Daoy (cell line): Measurements from ENCODE around the gene UGT1A7. TPM values are rescaled to one million over a fixed set of nuclear protein-coding genes. Genes with fewer than 3 reads are reported as not detected.

Experiments
- DNase-seq: peaks from one replicate; pipeline ENCODE4 v3.0.0-alpha.2; 2015; ENCODE audit warnings: low read depth
- total RNA-seq: library from RNA; depleted of rRNA; stranded (reverse); fragments of >200 nt; shearing (Covaris generic); gene quantifications from 2 replicates; pipeline ENCODE4 v1.2.3, GENCODE V29; 2014

The UGT1A7 gene
- total RNA-seq, 1 experiment from 2014 or later = 0.17 TPM

GRCh38 chr2:233761040-233761769 is 79.5 kb downstream of the UGT1A7 start:
- peak; percentile 57 for DNase-seq

DNA sequence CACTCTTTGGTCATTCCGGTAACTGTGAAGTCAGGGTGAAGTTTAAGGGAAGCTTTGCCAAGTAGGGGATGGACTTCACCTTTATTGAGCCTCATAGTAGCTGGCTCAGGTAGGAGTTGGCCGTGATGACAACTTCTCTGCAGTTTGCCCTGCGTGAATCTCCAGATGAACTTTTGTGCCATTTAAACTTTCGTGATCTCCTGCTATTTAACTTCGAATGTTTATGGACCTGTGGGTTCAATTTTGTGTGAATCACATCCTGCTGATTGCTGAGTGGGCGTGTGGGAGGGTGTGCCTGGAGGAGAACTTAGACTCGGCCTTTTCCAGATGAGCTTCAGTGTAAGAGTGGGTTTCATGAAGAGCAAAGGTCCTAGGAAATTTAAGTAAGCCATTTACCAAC is 82.6 kb downstream of the UGT1A7 start:
- DNase-seq = peak; percentile 92

DNA sequence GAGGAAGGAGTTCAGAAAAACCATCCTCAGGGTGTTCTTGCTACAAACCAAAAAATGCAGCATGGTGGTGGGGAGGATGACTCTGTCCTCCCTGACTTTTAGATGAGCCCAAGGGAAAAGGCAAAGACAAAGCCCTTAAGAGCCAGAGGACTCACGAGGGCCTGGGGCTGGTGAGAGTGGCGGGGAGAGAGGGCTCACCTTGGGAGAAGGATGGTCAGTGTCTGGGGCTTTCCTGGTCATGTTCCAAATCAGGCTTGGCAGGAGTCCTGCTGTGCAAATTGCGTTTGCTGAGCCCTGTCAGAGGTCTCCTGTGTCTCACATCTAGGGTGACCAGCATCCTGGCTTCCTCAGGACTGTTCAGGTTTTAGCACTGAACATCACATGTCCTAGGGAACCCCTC is 83.1 kb downstream of the UGT1A7 start:
- peak; percentile 52 for DNase-seq

DNA sequence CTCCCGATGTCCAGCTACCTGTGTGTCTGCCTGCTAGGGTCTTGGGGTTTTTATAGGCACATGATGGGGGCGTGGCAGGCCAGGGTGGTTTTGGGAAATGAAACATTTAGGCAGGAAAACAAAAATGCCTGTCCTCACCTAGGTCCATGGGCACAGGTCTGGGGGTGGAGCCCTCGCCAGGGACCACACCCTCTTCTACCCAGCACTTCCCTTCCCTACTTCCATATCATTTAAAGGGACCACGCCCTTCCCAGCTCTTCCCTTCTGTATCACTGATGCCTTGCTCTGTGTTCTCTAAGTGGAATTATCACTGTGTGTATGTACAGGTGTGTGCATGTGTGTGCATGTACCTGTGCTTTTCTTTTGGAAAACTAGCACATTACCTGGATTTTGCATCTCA is 84.7 kb downstream of the UGT1A7 start:
- no peak for DNase-seq

GRCh38 chr2:233768076-233768475 is 86.4 kb downstream of the UGT1A7 start:
- no peak for DNase-seq

- no peak for DNase-seq
These were observed 87.6 kb downstream of the UGT1A7 start for GRCh38 chr2:233769260-233769659.

DNA sequence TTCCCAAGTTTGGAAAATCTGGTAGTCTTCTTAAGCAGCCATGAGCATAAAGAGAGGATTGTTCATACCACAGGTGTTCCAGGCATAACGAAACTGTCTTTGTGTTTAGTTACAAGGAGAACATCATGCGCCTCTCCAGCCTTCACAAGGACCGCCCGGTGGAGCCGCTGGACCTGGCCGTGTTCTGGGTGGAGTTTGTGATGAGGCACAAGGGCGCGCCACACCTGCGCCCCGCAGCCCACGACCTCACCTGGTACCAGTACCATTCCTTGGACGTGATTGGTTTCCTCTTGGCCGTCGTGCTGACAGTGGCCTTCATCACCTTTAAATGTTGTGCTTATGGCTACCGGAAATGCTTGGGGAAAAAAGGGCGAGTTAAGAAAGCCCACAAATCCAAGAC is 90.5 kb downstream of the UGT1A7 start:
- no peak for DNase-seq

- peak; percentile 17 for DNase-seq
These were observed 90.9 kb downstream of the UGT1A7 start for GRCh38 chr2:233772583-233772982.

- no peak for DNase-seq
These were observed 92.2 kb downstream of the UGT1A7 start for GRCh38 chr2:233773854-233774253.

DNA sequence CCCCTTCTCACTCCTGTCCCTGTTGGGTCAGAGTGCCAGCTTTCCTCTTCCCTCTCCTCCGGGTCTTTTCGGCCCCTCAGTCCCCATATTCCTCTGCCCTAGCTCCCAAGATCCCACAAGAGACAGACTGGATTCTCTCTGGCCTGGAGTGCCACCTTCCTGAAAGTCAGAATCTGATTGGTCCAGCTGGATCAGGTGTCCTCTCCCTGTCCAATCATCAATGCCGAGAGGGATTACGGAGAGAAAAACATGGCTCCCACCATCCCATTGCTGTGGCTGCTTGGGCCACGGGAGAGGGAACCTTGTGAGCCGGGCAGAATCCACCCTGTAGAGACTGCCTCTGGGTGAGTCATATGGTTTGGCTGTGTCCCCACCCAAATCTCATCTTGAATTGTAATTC is 93.7 kb downstream of the UGT1A7 start:
- DNase-seq = no peak

GRCh38 chr2:233778030-233778429 is 96.3 kb downstream of the UGT1A7 start, which contains the start of gene MROH2A:
Gene MROH2A, plus strand, starts transcription at chr2:233778330. Its CDS starts 1,029 bp downstream, at chr2:233779359.
- no peak for DNase-seq

- no peak for DNase-seq
These were observed 98.0 kb downstream of the UGT1A7 start for GRCh38 chr2:233779722-233780121.

DNA sequence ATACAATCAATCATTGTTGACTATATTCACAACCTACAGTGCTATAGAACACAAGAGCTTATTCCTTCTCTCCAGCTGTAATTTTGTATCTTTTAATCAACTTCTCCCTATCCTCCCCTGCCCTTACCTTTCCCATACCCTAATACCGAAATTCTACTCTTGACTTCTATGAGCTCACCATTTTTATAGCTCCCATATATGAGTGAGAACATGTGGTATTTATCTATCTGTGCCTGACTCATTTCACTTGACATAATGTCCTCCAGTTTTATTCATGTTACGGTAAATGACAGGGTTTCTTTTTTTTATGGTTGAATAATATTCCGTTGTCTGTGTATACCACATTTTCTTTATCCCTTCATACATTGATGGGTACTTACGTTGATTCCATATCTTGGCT is 99.1 kb downstream of the UGT1A7 start:
- DNase-seq = peak; percentile 15

GRCh38 chr2:233789554-233789953 is 107.9 kb downstream of the UGT1A7 start:
- DNase-seq = no peak

DNA sequence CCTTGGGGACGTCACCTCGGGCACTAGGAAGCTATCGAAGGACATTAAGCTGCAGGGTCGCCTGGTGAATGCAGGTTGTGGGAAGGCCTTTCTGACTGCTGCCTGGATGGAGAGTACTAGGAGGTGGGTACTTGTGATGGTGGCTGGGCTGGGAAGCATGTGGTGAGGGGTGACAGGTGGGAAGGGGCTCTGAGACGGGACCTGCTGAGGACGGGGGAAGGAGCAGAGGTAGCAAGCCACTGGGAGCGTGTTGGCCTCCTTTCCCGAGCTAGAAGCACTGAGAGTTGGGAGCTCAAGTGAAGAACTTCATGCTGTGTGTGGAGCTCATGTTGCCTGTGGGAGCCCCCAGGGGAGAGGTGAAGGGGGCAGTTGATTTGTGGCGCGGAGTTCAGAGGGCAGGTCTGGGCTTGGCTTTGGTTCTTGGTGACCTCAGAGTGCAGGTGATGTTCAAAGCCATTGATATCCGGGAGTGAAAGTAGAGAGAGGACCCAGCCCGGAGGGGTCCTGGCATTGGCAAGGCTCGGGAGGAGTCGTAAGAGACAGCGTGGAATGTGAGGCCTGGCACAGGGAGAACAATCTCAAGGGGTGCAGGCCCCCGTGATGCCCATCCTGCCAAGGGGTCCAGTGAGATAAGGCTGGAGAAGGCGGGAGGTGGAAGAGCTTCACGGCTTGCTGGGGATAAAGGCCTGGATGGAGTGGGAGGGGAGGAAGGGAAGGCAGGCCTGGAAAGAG is 109.6 kb downstream of the UGT1A7 start:
- no peak for DNase-seq

DNA sequence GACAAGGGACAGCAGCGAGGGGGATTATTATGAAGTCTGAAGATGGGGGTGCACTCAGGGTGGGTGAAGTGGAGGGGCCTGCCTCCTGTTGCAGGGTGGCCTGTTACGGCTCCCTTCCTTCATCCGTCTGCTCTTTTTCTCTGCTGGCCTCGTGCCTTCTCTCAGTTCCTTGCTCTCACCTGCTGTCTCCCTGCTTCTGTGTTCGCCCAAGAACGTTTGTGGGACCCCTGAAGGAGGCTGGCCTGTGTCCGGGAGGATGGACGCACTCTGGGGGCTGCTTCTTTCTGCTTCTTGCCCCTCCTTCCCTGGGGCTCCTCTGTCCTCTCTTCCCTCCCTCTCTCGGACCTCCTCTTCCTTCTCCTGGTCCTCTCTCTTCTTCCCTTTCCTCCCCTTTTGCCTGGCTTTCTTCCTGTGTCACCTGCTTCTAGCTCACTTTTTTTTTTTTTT is 110.2 kb downstream of the UGT1A7 start:
- no peak for DNase-seq

DNA sequence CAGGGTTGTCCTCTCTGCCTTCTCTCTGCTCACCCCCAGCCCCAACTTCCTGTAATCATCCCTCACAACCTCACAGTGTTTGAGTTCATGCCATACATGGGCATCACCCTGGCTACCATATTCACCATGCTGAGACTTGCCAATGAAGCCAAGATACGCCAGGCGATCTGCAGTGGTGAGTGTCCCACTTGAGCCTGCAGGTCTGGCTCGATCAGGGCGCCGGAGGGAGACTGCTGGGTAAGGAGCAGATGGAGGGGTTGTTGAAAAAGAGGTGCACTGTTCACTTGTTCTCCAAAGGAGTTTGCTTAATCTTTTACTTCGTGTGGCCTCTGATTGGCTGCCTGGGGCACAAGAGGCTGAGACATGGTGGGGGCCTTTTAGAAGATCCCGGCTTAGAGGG is 111.0 kb downstream of the UGT1A7 start:
- DNase-seq = no peak

DNA sequence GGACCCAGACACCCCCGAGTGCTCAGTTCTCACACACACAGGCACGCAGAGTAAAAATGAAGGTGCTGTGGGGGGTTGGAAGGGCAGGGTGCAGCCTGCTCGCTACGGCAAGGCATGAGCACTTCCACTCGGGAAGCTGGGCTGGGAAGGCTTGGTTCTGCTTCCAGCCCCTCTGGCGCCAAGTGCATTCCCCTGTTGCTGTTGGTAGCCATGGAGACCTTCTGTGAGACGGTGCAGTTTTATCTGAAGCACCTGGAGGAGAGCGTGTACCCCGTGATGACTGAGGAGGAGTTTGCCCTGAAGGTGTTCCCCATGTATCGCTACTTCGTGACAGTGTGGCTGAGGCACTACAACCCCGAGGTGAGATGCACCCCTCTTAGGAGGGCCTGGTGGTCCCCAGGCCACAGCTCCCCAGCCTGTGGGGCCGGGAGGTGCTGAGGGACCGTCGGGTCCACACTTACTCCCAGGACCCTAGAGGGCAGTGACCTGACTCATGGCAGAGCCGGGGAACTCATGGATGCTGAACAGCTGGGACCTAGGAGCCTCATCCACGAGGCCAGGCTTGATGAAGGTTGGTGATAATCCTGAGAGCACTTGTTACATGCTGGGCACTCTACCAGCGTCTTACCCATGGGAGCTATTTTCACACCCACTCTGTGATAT is 111.9 kb downstream of the UGT1A7 start:
- DNase-seq = no peak

DNA sequence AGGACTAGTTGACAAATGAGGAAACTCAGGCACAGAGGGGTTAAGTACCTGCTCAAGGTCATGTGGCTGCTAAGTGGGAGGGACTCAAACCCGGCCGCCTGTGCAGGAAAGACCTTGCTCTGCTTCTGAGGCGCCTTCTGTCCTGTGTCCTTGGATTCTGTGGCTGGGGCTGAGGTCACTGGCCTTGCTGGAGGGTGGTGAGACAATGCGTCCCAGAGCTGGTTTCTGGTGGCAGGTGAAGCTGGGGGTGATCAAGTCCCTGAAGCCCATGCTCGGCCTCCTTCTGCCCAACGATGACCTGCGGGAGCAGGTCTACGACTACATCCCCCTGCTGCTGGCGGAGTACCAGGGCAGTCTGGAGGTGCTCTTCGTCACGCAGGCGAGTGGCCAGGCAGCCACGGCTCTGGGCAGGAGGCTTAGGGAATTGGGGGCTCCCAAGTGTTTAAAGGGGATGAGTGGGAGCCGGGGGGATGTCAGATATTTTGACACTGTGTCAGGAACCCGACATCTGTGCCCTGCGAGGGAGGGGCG is 112.5 kb downstream of the UGT1A7 start:
- DNase-seq = no peak

DNA sequence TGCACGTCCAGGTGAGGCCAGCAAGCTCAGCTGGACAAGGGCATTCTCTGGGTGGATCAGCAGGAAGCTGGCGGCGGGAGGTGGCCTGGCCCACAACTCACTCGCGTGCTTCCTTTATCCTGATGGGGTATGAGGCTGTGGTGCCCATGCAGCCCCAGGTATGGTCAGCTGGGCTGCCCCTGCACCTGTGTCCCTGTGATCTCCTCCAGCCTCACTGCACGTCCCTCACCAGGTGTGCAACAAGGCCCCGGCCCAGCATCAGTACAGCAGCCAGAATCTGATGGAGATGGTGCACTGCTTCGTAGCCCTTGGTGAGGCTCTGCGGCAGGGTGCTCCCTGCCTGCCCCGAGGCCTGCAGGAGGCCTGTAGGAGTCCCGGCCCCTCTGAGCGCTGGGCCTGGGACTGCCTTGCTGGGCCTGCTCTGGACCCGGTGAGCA is 114.1 kb downstream of the UGT1A7 start:
- no peak for DNase-seq

DNA sequence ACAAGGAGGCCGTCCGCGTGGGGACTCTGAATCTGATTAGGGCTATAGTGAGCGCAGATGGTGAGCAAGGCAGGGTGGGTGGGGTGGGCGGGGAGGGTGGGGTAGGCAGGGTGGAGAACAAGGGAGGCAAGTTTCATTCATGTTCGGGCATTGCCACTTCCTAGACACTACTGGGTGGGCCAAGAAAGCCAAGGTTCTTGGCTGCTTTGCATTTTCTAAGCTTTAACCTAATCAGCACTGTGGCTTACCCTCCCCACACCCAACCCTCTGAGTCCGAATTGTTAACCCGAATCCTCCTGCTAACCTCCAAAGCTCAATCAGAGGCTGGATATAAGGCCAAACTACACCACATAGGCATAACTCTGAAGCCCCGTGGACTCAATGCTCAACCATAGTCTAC is 114.6 kb downstream of the UGT1A7 start:
- DNase-seq = no peak

- no peak for DNase-seq
These were observed 116.8 kb downstream of the UGT1A7 start for GRCh38 chr2:233798335-233799086.
